Measurements from ENCODE around the gene EPGN.
"Not testable (repeated sequence)": the region's sequence is repeated elsewhere in the genome, so short reads cannot be mapped to it uniquely, and the experiment has no call there.

- TF ChIP-seq CTCF (conservative IDR thresholded peaks at IDR 0.05; ENCODE audit: low read length); EZH2phosphoT487 (IDR thresholded peaks at IDR 0.05; ENCODE audit: borderline replicate concordance): not testable (repeated sequence)
Observed at GRCh38 chr4:74340421-74340820, 32.2 kb downstream of the EPGN start.
